ENCODE measurements around the gene RBM10.

Gene RBM10

DNA sequence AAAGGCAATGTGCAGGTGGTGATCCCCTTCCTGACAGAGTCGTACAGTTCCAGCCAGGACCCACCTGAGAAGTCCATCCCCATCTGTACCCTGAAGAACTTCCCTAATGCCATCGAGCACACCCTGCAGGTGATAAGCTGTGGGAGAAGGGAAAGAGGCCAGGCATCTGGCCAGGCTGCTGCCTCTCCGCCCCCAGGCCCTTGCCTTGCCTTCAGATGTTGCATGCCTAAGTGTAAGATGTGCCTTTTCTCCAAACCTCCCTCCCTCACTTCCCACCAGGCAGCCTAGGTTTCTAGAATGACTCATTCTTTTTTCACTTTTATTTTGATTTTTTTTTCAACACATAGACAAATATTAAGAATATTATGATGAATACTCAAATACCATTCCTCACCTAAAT is 61.3 kb downstream of the RBM10 start:
- H3K36me3 ChIP-seq (ENCODE audit: control insufficient read depth, low read depth, low read length), result peaks cover 86% of the 10 kb centered on the region
- H3K27me3 ChIP-seq (ENCODE audit: control insufficient read depth, insufficient read depth, low read length), result no peaks in the 10 kb centered on the region
- H3K9me3 ChIP-seq (ENCODE audit: control insufficient read depth, low read depth, low read length), result peaks cover 13% of the 10 kb centered on the region
- H3K9ac ChIP-seq (ENCODE audit: low read length), result no peak overlapping the region
- no peak overlapping the region for H3K4me3 ChIP-seq (ENCODE audit: low read length)
- no peaks in the 10 kb centered on the region for H3K4me1 ChIP-seq (ENCODE audit: control insufficient read depth, low read depth, low read length)
- no peak overlapping the region for H3K27ac ChIP-seq (ENCODE audit: low read length)

- Histone ChIP-seq H3K4me1 (ENCODE audit: control insufficient read depth, low read depth, low read length) (no peaks in the 10 kb centered on the region), H3K9me3 (ENCODE audit: control insufficient read depth, low read depth, low read length) (peaks cover 11% of the 10 kb centered on the region), H3K27ac (ENCODE audit: low read length) (no peak overlapping the region), H3K36me3 (ENCODE audit: control insufficient read depth, low read depth, low read length) (peaks cover 86% of the 10 kb centered on the region), H3K27me3 (ENCODE audit: control insufficient read depth, insufficient read depth, low read length) (no peaks in the 10 kb centered on the region), H3K4me3 (ENCODE audit: low read length) (no peak overlapping the region), H3K9ac (ENCODE audit: low read length) (no peak overlapping the region)
These were observed 63.1 kb downstream of the RBM10 start for GRCh38 chrX:47208108-47208507.

DNA sequence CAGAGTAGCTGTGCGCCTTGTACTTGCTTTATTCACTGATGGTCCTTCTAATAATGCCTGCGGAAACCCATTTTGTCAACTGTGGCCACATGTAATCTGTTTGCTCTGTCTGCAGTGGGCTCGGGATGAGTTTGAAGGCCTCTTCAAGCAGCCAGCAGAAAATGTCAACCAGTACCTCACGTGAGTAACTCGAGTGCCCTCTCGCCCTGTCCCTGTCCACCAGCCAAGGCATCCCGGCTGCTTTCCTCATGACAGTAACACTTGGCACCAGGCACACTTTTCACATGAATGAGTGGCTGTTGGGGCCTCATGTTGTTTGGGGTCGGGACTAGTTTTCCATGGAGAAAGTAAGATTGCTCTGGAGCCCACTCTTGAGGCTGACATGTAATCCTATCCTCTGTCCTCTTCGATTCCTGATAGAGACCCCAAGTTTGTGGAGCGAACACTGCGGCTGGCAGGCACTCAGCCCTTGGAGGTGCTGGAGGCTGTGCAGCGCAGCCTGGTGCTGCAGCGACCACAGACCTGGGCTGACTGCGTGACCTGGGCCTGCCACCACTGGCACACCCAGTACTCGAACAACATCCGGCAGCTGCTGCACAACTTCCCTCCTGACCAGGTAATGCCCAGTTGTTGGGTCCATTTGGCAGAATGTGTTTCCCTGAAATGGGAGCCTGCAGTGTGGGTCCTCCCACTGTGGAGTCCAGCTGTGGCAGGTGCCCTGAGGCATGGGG is 64.7 kb downstream of the RBM10 start:
- Histone ChIP-seq H3K36me3 (ENCODE audit: control insufficient read depth, low read depth, low read length) (peaks cover 88% of the 10 kb centered on the region), H3K9me3 (ENCODE audit: control insufficient read depth, low read depth, low read length) (peaks cover 11% of the 10 kb centered on the region), H3K27me3 (ENCODE audit: control insufficient read depth, insufficient read depth, low read length) (no peaks in the 10 kb centered on the region), H3K27ac (ENCODE audit: low read length) (no peak overlapping the region), H3K9ac (ENCODE audit: low read length) (no peak overlapping the region), H3K4me3 (ENCODE audit: low read length) (no peak overlapping the region), H3K4me1 (ENCODE audit: control insufficient read depth, low read depth, low read length) (no peaks in the 10 kb centered on the region)

GRCh38 chrX:47210661-47211425 is 65.8 kb downstream of the RBM10 start:
- Histone ChIP-seq H3K27ac (ENCODE audit: low read length) (no peak overlapping the region), H3K4me3 (ENCODE audit: low read length) (no peak overlapping the region), H3K27me3 (ENCODE audit: control insufficient read depth, insufficient read depth, low read length) (no peaks in the 10 kb centered on the region), H3K4me1 (ENCODE audit: control insufficient read depth, low read depth, low read length) (no peaks in the 10 kb centered on the region), H3K9me3 (ENCODE audit: control insufficient read depth, low read depth, low read length) (peaks cover 16% of the 10 kb centered on the region), H3K36me3 (ENCODE audit: control insufficient read depth, low read depth, low read length) (peaks cover 87% of the 10 kb centered on the region), H3K9ac (ENCODE audit: low read length) (no peak overlapping the region)

DNA sequence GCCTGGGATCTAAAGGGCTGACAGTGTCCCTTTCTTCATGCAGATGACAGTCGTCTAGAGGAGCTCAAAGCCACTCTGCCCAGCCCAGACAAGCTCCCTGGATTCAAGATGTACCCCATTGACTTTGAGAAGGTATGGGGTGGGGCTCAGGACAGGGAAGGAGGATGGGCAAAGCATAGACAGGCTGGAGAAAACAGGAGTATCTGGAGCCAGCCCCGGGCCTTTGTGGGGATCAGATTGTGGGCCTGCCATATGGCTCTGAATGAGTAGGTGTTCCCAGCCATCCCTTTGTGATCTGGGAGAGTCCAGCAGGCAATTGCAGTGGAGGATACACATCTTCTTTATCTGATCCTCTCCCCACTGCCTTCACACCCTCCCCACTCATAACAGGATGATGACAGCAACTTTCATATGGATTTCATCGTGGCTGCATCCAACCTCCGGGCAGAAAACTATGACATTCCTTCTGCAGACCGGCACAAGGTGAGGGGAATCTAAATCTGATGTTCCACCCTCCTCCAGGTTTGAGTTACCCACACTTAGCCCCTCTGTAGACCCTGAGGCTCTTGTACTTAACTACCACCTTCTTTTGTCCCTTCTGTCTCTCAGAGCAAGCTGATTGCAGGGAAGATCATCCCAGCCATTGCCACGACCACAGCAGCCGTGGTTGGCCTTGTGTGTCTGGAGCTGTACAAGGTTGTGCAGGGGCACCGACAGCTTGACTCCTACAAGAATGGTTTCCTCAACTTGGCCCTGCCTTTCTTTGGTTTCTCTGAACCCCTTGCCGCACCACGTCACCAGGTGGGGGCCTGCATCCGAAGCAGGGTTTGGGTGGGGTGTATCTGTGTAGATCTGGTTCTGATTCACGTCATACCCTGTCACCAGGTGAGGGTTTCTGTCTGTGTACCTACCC is 67.6 kb downstream of the RBM10 start:
- H3K36me3 ChIP-seq (ENCODE audit: control insufficient read depth, low read depth, low read length), result peaks cover 69% of the 10 kb centered on the region
- H3K27me3 ChIP-seq (ENCODE audit: control insufficient read depth, insufficient read depth, low read length), result no peaks in the 10 kb centered on the region
- no peak overlapping the region for H3K27ac ChIP-seq (ENCODE audit: low read length)

DNA sequence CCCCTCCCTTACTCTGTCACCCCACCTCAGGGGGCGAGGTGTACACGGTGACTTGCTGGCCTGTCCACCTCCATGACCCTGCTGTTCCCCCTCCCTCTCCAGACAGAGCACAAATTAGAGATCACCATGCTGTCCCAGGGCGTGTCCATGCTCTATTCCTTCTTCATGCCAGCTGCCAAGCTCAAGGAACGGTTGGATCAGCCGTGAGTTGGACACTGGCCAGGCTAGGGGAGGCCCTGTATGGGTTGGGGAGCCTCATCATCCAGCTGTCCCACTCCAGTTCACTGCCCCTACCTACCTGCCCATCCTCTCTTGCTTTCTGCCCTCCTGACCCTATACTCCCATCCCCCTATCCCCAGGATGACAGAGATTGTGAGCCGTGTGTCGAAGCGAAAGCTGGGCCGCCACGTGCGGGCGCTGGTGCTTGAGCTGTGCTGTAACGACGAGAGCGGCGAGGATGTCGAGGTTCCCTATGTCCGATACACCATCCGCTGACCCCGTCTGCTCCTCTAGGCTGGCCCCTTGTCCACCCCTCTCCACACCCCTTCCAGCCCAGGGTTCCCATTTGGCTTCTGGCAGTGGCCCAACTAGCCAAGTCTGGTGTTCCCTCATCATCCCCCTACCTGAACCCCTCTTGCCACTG is 69.5 kb downstream of the RBM10 start:
- no peaks in the 10 kb centered on the region for H3K4me1 ChIP-seq (ENCODE audit: control insufficient read depth, low read depth, low read length)

More for the DNA sequence above, 67.6 kb downstream of the RBM10 start:
- H3K9me3 ChIP-seq (ENCODE audit: control insufficient read depth, low read depth, low read length), result peaks cover 11% of the 10 kb centered on the region
- no peak overlapping the region for H3K4me3 ChIP-seq (ENCODE audit: low read length)
- H3K9ac ChIP-seq (ENCODE audit: low read length), result no peak overlapping the region
- no peaks in the 10 kb centered on the region for H3K4me1 ChIP-seq (ENCODE audit: control insufficient read depth, low read depth, low read length)

GRCh38 chrX:47215291-47215900 is 70.4 kb downstream of the RBM10 start:
- H3K36me3 ChIP-seq (ENCODE audit: control insufficient read depth, low read depth, low read length), result peaks cover 50% of the 10 kb centered on the region
- no peaks in the 10 kb centered on the region for H3K4me1 ChIP-seq (ENCODE audit: control insufficient read depth, low read depth, low read length)
- H3K9ac ChIP-seq (ENCODE audit: low read length), result no peak overlapping the region
- H3K4me3 ChIP-seq (ENCODE audit: low read length), result no peak overlapping the region
- peaks cover 6% of the 10 kb centered on the region for H3K9me3 ChIP-seq (ENCODE audit: control insufficient read depth, low read depth, low read length)
- no peaks in the 10 kb centered on the region for H3K27me3 ChIP-seq (ENCODE audit: control insufficient read depth, insufficient read depth, low read length)
- H3K27ac ChIP-seq (ENCODE audit: low read length), result no peak overlapping the region

More for the DNA sequence above, 69.5 kb downstream of the RBM10 start:
- peaks cover 6% of the 10 kb centered on the region for H3K9me3 ChIP-seq (ENCODE audit: control insufficient read depth, low read depth, low read length)
- H3K36me3 ChIP-seq (ENCODE audit: control insufficient read depth, low read depth, low read length), result peaks cover 59% of the 10 kb centered on the region
- no peak overlapping the region for H3K27ac ChIP-seq (ENCODE audit: low read length)
- no peak overlapping the region for H3K4me3 ChIP-seq (ENCODE audit: low read length)
- H3K27me3 ChIP-seq (ENCODE audit: control insufficient read depth, insufficient read depth, low read length), result no peaks in the 10 kb centered on the region
- no peak overlapping the region for H3K9ac ChIP-seq (ENCODE audit: low read length)

DNA sequence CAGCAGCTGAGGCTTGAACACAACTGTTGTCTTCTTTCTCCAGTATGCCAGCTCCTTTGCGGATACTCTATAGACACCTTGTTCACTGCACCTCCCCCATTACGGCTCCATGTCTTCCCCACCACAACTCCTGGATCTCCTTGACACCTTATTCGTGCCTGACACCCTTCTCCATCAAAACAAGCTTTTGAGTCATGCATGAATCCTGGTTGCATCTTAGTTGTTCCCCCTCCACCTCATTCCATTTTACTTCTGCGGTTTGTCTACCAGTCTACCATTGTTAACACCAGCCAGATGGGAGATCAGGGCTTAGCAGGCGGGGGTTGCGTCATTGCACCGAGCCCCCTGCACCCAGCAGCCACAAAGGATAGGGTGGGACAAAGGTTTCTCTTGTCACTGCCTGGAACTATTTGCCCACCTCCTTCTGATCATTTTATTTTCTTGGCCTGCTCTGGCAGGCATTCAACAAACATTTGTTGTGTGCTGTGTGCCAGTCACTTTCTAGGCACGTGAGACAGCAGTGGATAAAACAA is 71.4 kb downstream of the RBM10 start:
- H3K4me3 ChIP-seq (ENCODE audit: low read length), result no peak overlapping the region
- H3K9ac ChIP-seq (ENCODE audit: low read length), result peak overlapping the region; percentile 29
- H3K4me1 ChIP-seq (ENCODE audit: control insufficient read depth, low read depth, low read length), result no peaks in the 10 kb centered on the region
- H3K27ac ChIP-seq (ENCODE audit: low read length), result no peak overlapping the region
- H3K36me3 ChIP-seq (ENCODE audit: control insufficient read depth, low read depth, low read length), result peaks cover 40% of the 10 kb centered on the region
- H3K9me3 ChIP-seq (ENCODE audit: control insufficient read depth, low read depth, low read length), result peaks cover 6% of the 10 kb centered on the region
- H3K27me3 ChIP-seq (ENCODE audit: control insufficient read depth, insufficient read depth, low read length), result no peaks in the 10 kb centered on the region

DNA sequence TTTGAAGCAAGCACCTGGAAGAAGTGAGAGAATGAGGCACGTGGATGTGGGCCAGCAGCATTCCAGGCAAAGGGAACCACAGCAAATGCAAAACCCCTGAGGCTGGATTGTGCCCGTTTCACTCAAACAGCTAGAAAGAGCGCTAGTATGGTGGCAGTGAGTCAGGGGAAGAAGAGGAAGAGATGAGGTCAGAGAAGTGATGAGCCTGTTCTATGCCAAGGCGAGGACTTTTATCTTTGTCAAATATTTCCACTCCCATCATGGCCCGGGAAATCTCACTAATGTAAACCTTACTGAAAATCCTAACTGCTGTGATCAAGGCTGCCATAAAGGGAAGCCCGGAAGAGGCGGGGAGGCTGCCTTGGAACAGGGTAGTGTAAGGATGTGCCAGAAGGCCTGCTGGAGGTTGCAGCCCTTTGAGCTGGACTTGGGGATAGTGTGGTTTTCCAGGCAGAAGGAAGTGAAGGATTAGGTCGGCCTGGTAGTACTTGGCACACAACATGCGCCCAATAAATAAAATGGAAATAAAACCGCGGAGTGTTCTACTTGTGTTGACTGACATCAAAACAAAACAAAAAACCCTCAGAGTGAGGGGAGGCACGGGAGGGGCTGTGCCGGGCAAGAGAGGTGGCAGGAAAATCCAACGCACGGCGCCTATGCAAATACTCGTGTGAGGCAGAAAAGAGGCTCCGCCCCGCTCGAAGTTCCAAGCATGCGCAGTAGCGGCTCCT is 72.3 kb downstream of the RBM10 start:
- H3K27ac ChIP-seq (ENCODE audit: low read length), result no peak overlapping the region
- peaks cover 31% of the 10 kb centered on the region for H3K36me3 ChIP-seq (ENCODE audit: control insufficient read depth, low read depth, low read length)
- no peaks in the 10 kb centered on the region for H3K4me1 ChIP-seq (ENCODE audit: control insufficient read depth, low read depth, low read length)
- H3K9me3 ChIP-seq (ENCODE audit: control insufficient read depth, low read depth, low read length), result peaks cover 6% of the 10 kb centered on the region
- H3K27me3 ChIP-seq (ENCODE audit: control insufficient read depth, insufficient read depth, low read length), result no peaks in the 10 kb centered on the region
- H3K4me3 ChIP-seq (ENCODE audit: low read length), result no peak overlapping the region
- H3K9ac ChIP-seq (ENCODE audit: low read length), result peak overlapping the region; percentile 29

- no peaks in the 10 kb centered on the region for H3K4me1 ChIP-seq (ENCODE audit: control insufficient read depth, low read depth, low read length)
- H3K36me3 ChIP-seq (ENCODE audit: control insufficient read depth, low read depth, low read length), result peaks cover 27% of the 10 kb centered on the region
- H3K27me3 ChIP-seq (ENCODE audit: control insufficient read depth, insufficient read depth, low read length), result no peaks in the 10 kb centered on the region
- peak overlapping the region; percentile 81 for H3K4me3 ChIP-seq (ENCODE audit: low read length)
- peaks cover 6% of the 10 kb centered on the region for H3K9me3 ChIP-seq (ENCODE audit: control insufficient read depth, low read depth, low read length)
- H3K27ac ChIP-seq (ENCODE audit: low read length), result peak overlapping the region; percentile 70
- H3K9ac ChIP-seq (ENCODE audit: low read length), result peak overlapping the region; percentile 88
These were observed 72.8 kb downstream of the RBM10 start for GRCh38 chrX:47217852-47218279.

All from iPS-18a (cell line).